Common myeloid progenitor, CD34-positive (primary cell): ENCODE data around the gene F10.
"Not testable (repeated sequence)": the region's sequence is repeated elsewhere in the genome, so short reads cannot be mapped to it uniquely, and the experiment has no call there.

Experiments used
- CTCF ChIA-PET: fragments of 350-600 bp; sonication (Branson Sonifier 250); formaldehyde crosslinking; loops from one replicate; lab custom pipeline; 2021; ENCODE audit warnings: antibody characterized with exemption; lab: Charles Lee
- POLR2A ChIA-PET: fragments of 350-600 bp; sonication (Branson Sonifier 250); formaldehyde crosslinking; loops from one replicate; lab custom pipeline; 2021; ENCODE audit warnings: antibody characterized with exemption; lab: Charles Lee
- DNase-seq, 3 donors: peaks; one replicate each; pipeline versions ENCODE4 v3.0.0 to v3.0.0-alpha.2; 2013
- H3K27ac ChIP-seq, 2 experiments: 1 replicate in 1 of 2; 2 replicates in 1 of 2; pipeline ENCODE4 v1.7.0; 2013; ENCODE audit warnings: inconsistent platforms in 2 of 2, low read length in 2 of 2, mild to moderate bottlenecking in 2 of 2, low read depth in 1 of 2, moderate library complexity in 1 of 2; ENCODE audit not compliant: severe bottlenecking in 2 of 2, insufficient read depth in 1 of 2, poor library complexity in 1 of 2
- H3K27me3 ChIP-seq, 5 experiments: replicated peaks in 2 of 5; 1 replicate in 3 of 5; 2 replicates in 2 of 5; pipeline versions ENCODE4 v1.6.1 to v1.7.0; 2013; ENCODE audit warnings: low read length in 4 of 5, mild to moderate bottlenecking in 2 of 5, moderate library complexity in 2 of 5, inconsistent platforms in 1 of 5; ENCODE audit not compliant: insufficient read depth in 5 of 5, control insufficient read depth in 4 of 5
- H3K36me3 ChIP-seq, 4 experiments: 1 replicate in 2 of 4; 2 replicates in 2 of 4; pipeline versions ENCODE4 v1.6.1 to v1.7.0; 2013; ENCODE audit warnings: low read length in 3 of 4, control low read depth in 1 of 4, mild to moderate bottlenecking in 1 of 4; ENCODE audit not compliant: control insufficient read depth in 4 of 4, insufficient read depth in 4 of 4
- H3K4me1 ChIP-seq, 4 experiments: 1 replicate in 3 of 4; 2 replicates in 1 of 4; pipeline versions ENCODE4 v1.6.1 to v1.7.1; 2013; ENCODE audit warnings: low read length in 3 of 4, mild to moderate bottlenecking in 3 of 4, control low read depth in 1 of 4, inconsistent platforms in 1 of 4, moderate library complexity in 1 of 4; ENCODE audit not compliant: control insufficient read depth in 4 of 4, insufficient read depth in 4 of 4; ENCODE audit errors: control extremely low read depth in 1 of 4
- H3K4me3 ChIP-seq, 7 experiments: 1 replicate in 4 of 7; 2 replicates in 3 of 7; pipeline versions ENCODE4 v1.5.1 to v1.7.0; 2013; ENCODE audit warnings: mild to moderate bottlenecking in 7 of 7, low read length in 6 of 7, moderate library complexity in 6 of 7, inconsistent platforms in 2 of 7, low read depth in 2 of 7, control low read depth in 1 of 7; ENCODE audit not compliant: insufficient read depth in 4 of 7, control insufficient read depth in 1 of 7; ENCODE audit errors: extremely low read depth in 1 of 7
- H3K9me3 ChIP-seq, 5 experiments: 1 replicate in 4 of 5; 2 replicates in 1 of 5; pipeline versions ENCODE4 v1.6.1 to v1.7.1; 2013; ENCODE audit warnings: low read length in 4 of 5, mild to moderate bottlenecking in 2 of 5, inconsistent platforms in 1 of 5, low read depth in 1 of 5, moderate library complexity in 1 of 5; ENCODE audit not compliant: control insufficient read depth in 4 of 5, insufficient read depth in 2 of 5; ENCODE audit errors: control extremely low read depth in 1 of 5
- WGBS: methylation state at CpG from one replicate; pipeline ENCODE4 v1.1.5; 2013; ENCODE audit not compliant: insufficient coverage; 5-methylcytosine and 5-hydroxymethylcytosine counted together

The F10 gene

DNA sequence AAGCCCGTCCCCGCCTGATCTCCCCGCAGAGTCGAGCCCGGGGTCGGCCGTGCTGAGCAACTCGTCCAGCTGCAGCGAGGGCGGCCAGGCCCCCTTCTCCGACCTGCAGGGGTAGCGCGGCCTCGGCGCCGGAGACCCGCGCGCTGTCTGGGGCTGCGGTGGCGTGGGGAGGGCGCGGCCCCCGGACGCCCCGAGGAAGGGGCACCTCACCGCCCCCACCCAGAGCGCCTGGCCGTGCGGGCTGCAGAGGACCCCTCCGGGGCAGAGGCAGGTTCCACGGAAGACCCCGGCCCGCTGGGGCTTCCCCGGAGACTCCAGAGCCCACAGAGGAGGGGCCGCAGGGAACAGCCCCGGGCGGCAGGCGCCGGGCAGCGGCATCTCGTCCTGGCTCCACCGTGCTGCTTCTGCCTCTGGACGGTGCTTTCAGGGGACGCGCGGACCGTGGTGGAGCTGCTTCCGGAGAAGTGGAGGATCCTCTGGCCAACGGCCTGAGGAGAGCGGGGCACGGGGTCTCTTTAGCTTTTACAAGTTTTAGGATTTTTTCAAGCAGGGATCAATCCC, 25.8 kb upstream of the F10 start:
- no peak overlapping the region for H3K27ac ChIP-seq
- H3K4me3 ChIP-seq: no peak overlapping the region
- H3K36me3 ChIP-seq: no peaks in the 10 kb centered on the region
- DNase-seq: no peak
- no peaks in the 10 kb centered on the region for H3K4me1 ChIP-seq
- POLR2A ChIA-PET: no interaction called here
- H3K9me3 ChIP-seq: no peaks in the 10 kb centered on the region
- 97% methylated on average over 52 of the region's 52 CpGs for WGBS
- no peaks in the 10 kb centered on the region for H3K27me3 ChIP-seq
- CTCF ChIA-PET: no interaction called here

DNA sequence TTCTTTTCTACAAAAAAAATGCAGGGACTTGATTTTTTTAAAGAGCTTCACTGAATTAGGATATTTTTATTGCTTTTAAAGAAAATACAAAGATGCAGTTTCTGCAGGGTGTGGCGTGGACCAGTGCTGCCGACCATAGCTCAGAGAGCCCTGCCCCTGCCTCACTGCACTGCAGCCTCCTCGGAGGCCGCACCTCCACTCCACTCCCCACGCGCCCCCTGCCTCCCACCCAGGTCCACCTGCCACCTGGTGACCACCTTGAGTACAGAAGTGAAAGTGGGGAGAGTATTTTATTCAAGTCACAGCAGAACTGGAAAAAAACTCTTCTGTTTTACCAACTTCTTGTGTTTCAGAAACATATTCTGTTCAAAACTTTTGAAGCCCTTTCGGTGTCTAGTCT, 24.9 kb upstream of the F10 start:
- 100% methylated on average over 5 of the region's 7 CpGs for WGBS
- no peak for DNase-seq
- H3K27me3 ChIP-seq: no peaks in the 10 kb centered on the region
- no peak overlapping the region for H3K4me3 ChIP-seq
- H3K4me1 ChIP-seq: no peaks in the 10 kb centered on the region
- H3K36me3 ChIP-seq: no peaks in the 10 kb centered on the region
- no peaks in the 10 kb centered on the region for H3K9me3 ChIP-seq
- CTCF ChIA-PET: no interaction called here
- no peak overlapping the region for H3K27ac ChIP-seq
- POLR2A ChIA-PET: no interaction called here

DNA sequence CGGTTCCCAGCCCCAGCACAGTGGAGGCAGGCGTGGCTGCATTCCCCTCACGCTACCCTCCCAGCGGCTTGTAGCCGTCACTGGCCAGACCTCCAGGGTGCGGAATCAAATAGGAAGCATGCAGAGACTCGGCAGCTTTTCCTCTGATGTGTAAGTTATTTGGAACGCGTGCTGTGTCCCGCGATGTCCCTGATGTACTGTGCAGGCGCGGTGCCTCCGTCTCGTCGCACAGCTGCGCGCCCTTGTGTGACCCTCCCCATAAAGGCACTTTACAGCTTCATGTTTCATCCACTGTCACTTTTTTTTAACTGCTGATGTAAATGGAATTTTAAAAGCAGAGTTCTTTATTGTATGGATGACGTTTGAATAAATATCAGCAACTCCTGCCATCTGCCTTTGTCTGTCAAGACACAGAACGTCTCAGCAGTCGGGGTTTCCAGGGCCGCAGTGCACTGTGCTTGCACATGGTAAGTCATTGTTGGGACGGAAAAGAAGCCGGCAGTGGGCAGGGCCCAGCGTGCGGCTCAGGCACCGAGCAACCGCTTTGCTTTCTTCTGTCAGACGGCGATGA, 24.4 kb upstream of the F10 start:
- CTCF ChIA-PET: no interaction called here
- H3K4me3 ChIP-seq: no peak overlapping the region

GRCh38 chr13:113099142-113099541, 23.5 kb upstream of the F10 start:
- CTCF ChIA-PET: no interaction called here
- no peaks in the 10 kb centered on the region for H3K9me3 ChIP-seq
- no peaks in the 10 kb centered on the region for H3K4me1 ChIP-seq
- no peaks in the 10 kb centered on the region for H3K36me3 ChIP-seq
- POLR2A ChIA-PET: no interaction called here
- no peak overlapping the region for H3K27ac ChIP-seq
- DNase-seq: no peak
- 95% methylated on average over 10 of the region's 11 CpGs for WGBS
- H3K27me3 ChIP-seq: peaks cover 0 to 8% (median 0%) of the 10 kb centered on the region in 5 experiments
- H3K4me3 ChIP-seq: no peak overlapping the region

More for the DNA sequence above, 24.4 kb upstream of the F10 start:
- DNase-seq: no peak
- no peaks in the 10 kb centered on the region for H3K27me3 ChIP-seq
- POLR2A ChIA-PET: no interaction called here
- no peak overlapping the region for H3K27ac ChIP-seq
- 98% methylated on average over 20 of the region's 30 CpGs for WGBS
- no peaks in the 10 kb centered on the region for H3K9me3 ChIP-seq
- no peaks in the 10 kb centered on the region for H3K36me3 ChIP-seq
- no peaks in the 10 kb centered on the region for H3K4me1 ChIP-seq

DNA sequence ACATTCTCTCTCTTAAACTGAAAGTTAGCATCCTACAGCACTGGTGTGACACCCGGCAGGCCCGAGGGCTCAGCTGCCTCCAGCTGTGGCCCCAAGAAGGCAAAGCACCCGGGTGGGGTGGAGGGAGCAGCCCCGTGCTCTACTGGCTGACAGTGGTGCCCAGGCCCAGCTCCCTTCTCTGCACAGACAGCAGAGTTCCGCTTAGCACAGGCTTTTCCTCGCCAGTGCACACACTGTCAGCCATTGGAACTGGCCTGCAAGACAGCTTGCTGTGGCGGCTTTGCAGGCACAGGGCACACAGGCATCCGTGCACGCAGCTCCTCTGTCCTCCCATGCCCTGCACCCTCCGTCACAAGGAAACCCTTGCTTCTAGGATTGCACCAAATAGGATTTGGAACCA, 20.3 kb upstream of the F10 start:
- H3K4me1 ChIP-seq, H3K27ac ChIP-seq, DNase-seq, H3K9me3 ChIP-seq, H3K4me3 ChIP-seq, POLR2A ChIA-PET, CTCF ChIA-PET, H3K36me3 ChIP-seq: not testable (repeated sequence)
- peaks cover 0 to 24% (median 5%) of the 10 kb centered on the region in 5 experiments for H3K27me3 ChIP-seq
- WGBS: 78% methylated on average over 8 of the region's 10 CpGs

- Histone ChIP-seq H3K4me3 (no peak overlapping the region), H3K27ac (no peak overlapping the region), H3K4me1 (no peaks in the 10 kb centered on the region), H3K36me3 (no peaks in the 10 kb centered on the region), H3K9me3 (no peaks in the 10 kb centered on the region), H3K27me3 (peaks cover 0 to 24% (median 5%) of the 10 kb centered on the region in 5 experiments)
- DNase-seq: no peak
- 88% methylated on average over 11 of the region's 12 CpGs for WGBS
- CTCF ChIA-PET: no interaction called here
- POLR2A ChIA-PET: no interaction called here
Observed at GRCh38 chr13:113102727-113103126, 19.9 kb upstream of the F10 start.

GRCh38 chr13:113103646-113104045, 19.0 kb upstream of the F10 start:
- peaks cover 0 to 24% (median 5%) of the 10 kb centered on the region in 5 experiments for H3K27me3 ChIP-seq
- H3K36me3 ChIP-seq: no peaks in the 10 kb centered on the region
- H3K4me3 ChIP-seq: no peak overlapping the region
- ChIA-PET POLR2A (no interaction called here), CTCF (interaction anchor here (1.0 kb wide), 1 partner anchor 10 kb away, joined by 5 read pairs; no protein-coding TSS in a partner anchor)
- H3K27ac ChIP-seq: no peak overlapping the region
- 82% methylated on average over 8 of the region's 9 CpGs for WGBS
- peaks cover 0 to 3% (median 0%) of the 10 kb centered on the region in 5 experiments for H3K9me3 ChIP-seq
- DNase-seq: no peak
- H3K4me1 ChIP-seq: no peaks in the 10 kb centered on the region
